GM12875 (cell line): Measurements from ENCODE around the gene LBHD1.

Experiments
- H3K4me3 ChIP-seq: one replicate; pipeline ENCODE4 v1.5.1; 2011; ENCODE audit warnings: low read depth, low read length, control low read depth
- CTCF ChIP-seq: IDR thresholded peaks from 2 replicates; pipeline ENCODE4 v1.5.1; 2011; ENCODE audit warnings: low read depth, mild to moderate bottlenecking, control low read depth, inconsistent platforms, low read length, moderate library complexity, borderline replicate concordance; ENCODE audit not compliant: insufficient read depth

The LBHD1 gene

GRCh38 chr11:62688491-62688890 is 16.4 kb upstream of the LBHD1 start:
- no peak overlapping the region for H3K4me3 ChIP-seq
- no peak for TF ChIP-seq CTCF

GRCh38 chr11:62687508-62688396 is 15.7 kb upstream of the LBHD1 start:
- H3K4me3 ChIP-seq: no peak overlapping the region
- TF ChIP-seq CTCF: no peak

GRCh38 chr11:62682518-62682917 is 10.5 kb upstream of the LBHD1 start:
- H3K4me3 ChIP-seq: no peak overlapping the region
- no peak for TF ChIP-seq CTCF

DNA sequence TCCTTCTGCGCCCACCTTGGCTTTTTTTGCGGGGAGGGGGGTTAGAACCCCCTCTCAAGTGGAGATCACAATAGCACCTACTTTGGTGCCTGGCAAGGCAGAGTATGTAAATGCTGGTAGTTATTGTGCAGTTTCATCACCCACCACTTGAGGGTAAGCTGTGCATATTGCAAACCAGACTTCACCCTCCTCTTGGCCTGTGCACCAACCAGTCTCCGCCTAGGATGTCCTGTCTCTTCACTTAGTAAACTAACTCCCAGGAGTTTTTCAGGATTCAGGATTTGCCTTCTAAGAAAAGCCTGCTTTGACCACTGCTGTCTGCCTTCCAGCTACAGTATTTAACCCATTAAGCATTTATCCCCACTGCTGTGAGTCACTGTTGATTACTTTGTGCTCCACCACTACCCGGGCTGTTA is 8.8 kb upstream of the LBHD1 start:
- peak; percentile 60 for TF ChIP-seq CTCF
- H3K4me3 ChIP-seq: no peak overlapping the region

DNA sequence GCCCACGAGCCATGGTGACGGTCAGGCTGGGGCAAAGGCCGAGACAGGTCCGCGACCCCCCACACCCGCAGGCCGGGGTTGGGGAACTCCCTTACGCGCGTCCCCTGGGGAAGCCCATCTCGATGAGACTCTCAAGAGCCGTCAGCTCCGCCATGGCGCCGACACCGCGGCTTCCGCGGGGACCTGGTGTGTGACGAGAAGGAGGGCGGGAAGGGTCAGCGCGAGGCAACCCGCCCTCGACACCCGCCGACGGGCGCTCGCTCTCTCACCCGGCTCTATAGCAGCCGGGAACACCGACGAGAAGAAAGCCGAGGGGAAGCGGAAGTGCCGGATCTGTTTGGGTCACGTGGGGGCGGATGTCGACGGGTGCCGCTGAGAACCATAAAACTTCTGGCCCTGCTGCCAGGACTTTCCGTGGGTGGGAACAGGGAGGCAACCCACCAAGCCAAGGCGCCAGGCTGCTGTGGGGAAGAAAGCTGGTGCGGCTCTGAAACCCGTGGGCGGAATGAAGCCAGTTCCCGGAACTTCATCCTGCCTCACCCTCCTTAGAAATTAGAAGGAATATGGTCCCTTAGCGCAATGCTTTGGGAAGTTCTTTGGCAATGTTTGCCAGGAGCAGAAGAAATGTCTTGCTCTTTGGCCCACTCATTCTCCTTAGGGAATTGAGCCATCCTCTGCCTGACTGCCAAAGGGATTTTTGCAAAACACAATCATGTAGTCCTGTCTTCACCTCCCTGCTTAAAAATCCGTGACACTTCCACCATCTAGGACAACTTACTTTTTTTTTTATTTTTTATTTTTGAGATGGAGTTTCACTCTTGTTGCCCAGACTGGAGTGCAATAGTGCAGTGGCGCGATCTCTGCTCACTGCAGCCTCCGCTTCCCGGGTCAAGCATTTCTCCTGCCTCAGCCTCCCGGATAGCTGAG is 7.0 kb upstream of the LBHD1 start, which contains the start of gene UBXN1:
Gene UBXN1, minus strand, starts transcription at position 304 of the 927 bp plus-strand sequence. Its CDS starts 150 bp downstream, at position 154.
- no peak for TF ChIP-seq CTCF
- peak within 1 kb of the TSS; percentile 86 for H3K4me3 ChIP-seq

DNA sequence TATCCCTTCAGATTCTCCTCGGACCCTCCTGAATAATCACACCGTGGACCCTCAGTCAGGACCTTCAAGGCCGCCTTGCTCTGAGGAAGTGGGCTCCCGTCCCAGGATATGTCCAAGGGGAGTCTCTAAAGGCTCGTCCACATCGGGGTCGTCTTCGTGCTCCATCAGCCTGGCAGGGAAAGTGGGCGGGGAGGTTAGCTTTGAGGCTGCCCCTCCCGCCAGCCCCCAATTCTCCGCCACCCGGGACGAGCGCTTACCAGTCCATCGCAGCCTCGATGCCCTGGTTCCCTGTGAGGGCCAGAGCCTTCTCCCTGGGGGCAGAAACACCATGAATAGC is 6.3 kb upstream of the LBHD1 start:
- H3K4me3 ChIP-seq: peak overlapping the region; percentile 86
- no peak for TF ChIP-seq CTCF
